IMR-90 (cell line): Measurements from ENCODE around the gene CDK14. TPM values are rescaled to one million over a fixed set of nuclear protein-coding genes. Genes with fewer than 3 reads are reported as not detected.
A peak's percentile ranks its signal among the peaks of the same experiment; 100 is the strongest.

Source experiments
- ATAC-seq: fragments of 200-7000 bp; cut with Tn5 transposase; 2 replicates; pipeline ENCODE4 v1.9.1; 2020; ENCODE audit warnings: low read depth, mild to moderate bottlenecking, moderate library complexity
- BruUV-seq: library from RNA; stranded (reverse); fragments of 400-500 nt; replicated peaks from 2 replicates; lab custom pipeline; 2021; lab: Mats Ljungman, UMichigan
- CTCF ChIA-PET: fragments of 300-600 bp; formaldehyde crosslinking; extraction: SDS; loops from one replicate; lab custom pipeline; 2021; ENCODE audit warnings: antibody characterized with exemption; lab: Yijun Ruan, JAX
- POLR2A ChIA-PET: fragments of 300-600 bp; sonication (Branson Sonifier 250); formaldehyde crosslinking; loops from one replicate; lab custom pipeline; 2022; ENCODE audit warnings: antibody characterized with exemption; ENCODE audit not compliant: unreplicated experiment; lab: Charles Lee
- DNase-seq: peaks from one replicate; pipeline ENCODE4 v3.0.0; 2013
- H2AFZ ChIP-seq: replicated peaks from 2 replicates; pipeline ENCODE3; 2013; ENCODE audit warnings: low read length, mild to moderate bottlenecking; ENCODE audit not compliant: poor library complexity
- H2AK5ac ChIP-seq: 2 replicates; pipeline ENCODE4 v1.6.1; 2013; ENCODE audit warnings: low read depth, low read length, inconsistent platforms
- H2AK9ac ChIP-seq: replicated peaks from 2 replicates; pipeline ENCODE3; 2013; ENCODE audit warnings: mild to moderate bottlenecking, low read depth, low read length, moderate library complexity; ENCODE audit not compliant: poor library complexity
- H2BK120ac ChIP-seq: 2 replicates; pipeline ENCODE4 v1.6.1; 2013; ENCODE audit warnings: low read depth, low read length, inconsistent platforms
- H2BK15ac ChIP-seq: 3 replicates; pipeline ENCODE4 v1.6.1; 2013; ENCODE audit warnings: low read depth, low read length, inconsistent platforms
- H2BK20ac ChIP-seq: 2 replicates; pipeline ENCODE4 v1.6.1; 2013; ENCODE audit warnings: low read depth, mild to moderate bottlenecking, inconsistent platforms, low read length, moderate library complexity
- H2BK5ac ChIP-seq: 2 replicates; pipeline ENCODE4 v1.6.1; 2013; ENCODE audit warnings: mild to moderate bottlenecking, low read depth, low read length, inconsistent platforms; ENCODE audit not compliant: poor library complexity, severe bottlenecking
- H3K14ac ChIP-seq: replicated peaks from 2 replicates; pipeline ENCODE4 v1.6.1; 2013; ENCODE audit warnings: low read depth, low read length, inconsistent platforms
- H3K18ac ChIP-seq: 2 replicates; pipeline ENCODE4 v1.6.1; 2013; ENCODE audit warnings: low read depth, low read length, control low read depth
- H3K23ac ChIP-seq: 2 replicates; pipeline ENCODE4 v1.6.1; 2013; ENCODE audit warnings: low read depth, low read length, inconsistent platforms
- H3K27ac ChIP-seq: 2 replicates; pipeline ENCODE4 v1.5.1; 2013; ENCODE audit warnings: mild to moderate bottlenecking, control low read depth, low read length; ENCODE audit not compliant: insufficient read depth
- H3K27me3 ChIP-seq: 2 replicates; pipeline ENCODE4 v1.6.1; 2013; ENCODE audit warnings: low read length; ENCODE audit not compliant: control insufficient read depth, insufficient read depth
- H3K36me3 ChIP-seq: 2 replicates; pipeline ENCODE4 v1.6.1; 2013; ENCODE audit warnings: low read length, mixed read lengths; ENCODE audit not compliant: control insufficient read depth, insufficient read depth
- H3K4ac ChIP-seq: 2 replicates; pipeline ENCODE4 v1.6.1; 2013; ENCODE audit warnings: low read depth, low read length, inconsistent platforms
- H3K4me1 ChIP-seq: 2 replicates; pipeline ENCODE4 v1.6.1; 2013; ENCODE audit warnings: low read length, mixed read lengths; ENCODE audit not compliant: control insufficient read depth, insufficient read depth
- H3K4me2 ChIP-seq: 2 replicates; pipeline ENCODE4 v1.6.1; 2013; ENCODE audit warnings: low read depth, mild to moderate bottlenecking, control low read depth, low read length, moderate library complexity
- H3K4me3 ChIP-seq: 2 replicates; pipeline ENCODE4 v1.5.1; 2013; ENCODE audit warnings: low read depth, mild to moderate bottlenecking, control low read depth, low read length, moderate library complexity; ENCODE audit not compliant: insufficient read depth
- H3K56ac ChIP-seq: 2 replicates; pipeline ENCODE4 v1.6.1; 2013; ENCODE audit warnings: low read length, inconsistent platforms; ENCODE audit not compliant: insufficient read depth; ENCODE audit errors: extremely low read depth
- H3K79me1 ChIP-seq, 2 experiments: 2 replicates each; pipeline ENCODE4 v1.6.1; 2013; ENCODE audit warnings: low read length in 2 of 2, inconsistent platforms in 1 of 2, low read depth in 1 of 2
- H3K9ac ChIP-seq: 2 replicates; pipeline ENCODE4 v1.6.1; 2013; ENCODE audit warnings: low read depth, low read length, control low read depth
- H3K9me1 ChIP-seq: 2 replicates; pipeline ENCODE4 v1.6.1; 2013; ENCODE audit warnings: low read length, inconsistent platforms; ENCODE audit not compliant: insufficient read depth
- H3K9me3 ChIP-seq: 2 replicates; pipeline ENCODE4 v1.6.1; 2013; ENCODE audit warnings: low read length; ENCODE audit not compliant: control insufficient read depth, insufficient read depth
- H4K20me1 ChIP-seq: 2 replicates; pipeline ENCODE4 v1.6.1; 2013; ENCODE audit warnings: low read length, inconsistent platforms; ENCODE audit not compliant: insufficient read depth
- H4K5ac ChIP-seq: 2 replicates; pipeline ENCODE4 v1.6.1; 2013; ENCODE audit warnings: mild to moderate bottlenecking, low read depth, low read length, control low read depth
- H4K8ac ChIP-seq, 2 experiments: 2 replicates each; pipeline ENCODE4 v1.6.1; 2013; ENCODE audit warnings: low read depth in 2 of 2, low read length in 2 of 2, control low read depth in 1 of 2, inconsistent platforms in 1 of 2
- H4K91ac ChIP-seq: 2 replicates; pipeline ENCODE4 v1.6.1; 2013; ENCODE audit warnings: low read depth, low read length, inconsistent platforms; ENCODE audit not compliant: insufficient read depth
- ELK1 ChIP-seq: fragments of 150-350 bp; IDR thresholded peaks from 2 replicates; pipeline ENCODE4 v1.6.1; 2016; ENCODE audit warnings: low read depth, mild to moderate bottlenecking, low read length, moderate library complexity, borderline replicate concordance
- MAFK ChIP-seq: IDR thresholded peaks from 2 replicates; pipeline ENCODE4 v1.6.1; 2012; ENCODE audit warnings: low read depth, low read length, improper control_type of control experiment
- MXI1 ChIP-seq: IDR thresholded peaks from 2 replicates; pipeline ENCODE4 v1.6.1; 2012; ENCODE audit warnings: low read depth, mild to moderate bottlenecking, low read length, moderate library complexity, borderline replicate concordance
- RFX5 ChIP-seq: IDR thresholded peaks from 2 replicates; pipeline ENCODE4 v1.8.0; 2012; ENCODE audit warnings: low read depth, mild to moderate bottlenecking, low read length, moderate library complexity
- SMC3 ChIP-seq: fragments of 150-350 bp; IDR thresholded peaks from 2 replicates; pipeline ENCODE4 v1.6.1; 2016; ENCODE audit warnings: low read depth, mild to moderate bottlenecking, antibody characterized with exemption, low read length, moderate library complexity
- WGBS, 2 experiments: methylation state at CpG; one replicate each; pipeline versions ENCODE4 v1.1.5 to v1.1.7; 2013; ENCODE audit warnings: missing lambda C conversion rate in 2 of 2; ENCODE audit not compliant: insufficient read length in 1 of 2; ENCODE audit errors: extremely low coverage in 2 of 2; 5-methylcytosine and 5-hydroxymethylcytosine counted together
- dilution Hi-C: fragments of 300-500 bp; cut with HindIII; formaldehyde crosslinking; loops from one replicate; pipeline ENCODE4 v1.14.3; 2018; ENCODE audit warnings: low sequenced_read_pairs; ENCODE audit not compliant: unreplicated experiment
- in situ Hi-C: fragments of 300-500 bp; cut with MboI; formaldehyde crosslinking; loops from 3 replicates; pipeline ENCODE4 v1.14.3; 2019; ENCODE audit warnings: low sequenced_read_pairs, inconsistent platforms, mixed read lengths
- intact Hi-C: fragments of 100-400 bp; cut with micrococcal nuclease; formaldehyde crosslinking; loops from 2 replicates; pipeline ENCODE4 v1.10.0; 2022
- polyA plus RNA-seq, 3 experiments: library from polyadenylated mRNA; depleted of rRNA; stranded (reverse); fragments of >200 nt; gene quantifications; 2 replicates each; pipeline ENCODE4 v1.2.3, GENCODE V29; 2012; ENCODE audit warnings: low replicate concordance in 1 of 3
- total RNA-seq: library from RNA; depleted of rRNA; stranded (reverse); fragments of >200 nt; gene quantifications from 2 replicates; pipeline ENCODE4 v1.2.3, GENCODE V29; 2012

CDK14 gene
- total and polyA plus RNA-seq, 2 of the 4 experiments (the other 2 are of a cell fraction), result 10.1 to 29.6 TPM

GRCh38 chr7:90677486-90678404 lies 81.6 kb downstream of the CDK14 start:
- intact Hi-C loops (no loop called here), dilution Hi-C loops (no loop called here), in situ Hi-C loops (no loop called here)
- Histone ChIP-seq H2BK20ac (no peak overlapping the region), H3K4me2 (no peak overlapping the region), H3K79me1 (peaks cover 19 to 23% of the 10 kb centered on the region in 2 experiments), H3K56ac (no peak overlapping the region), H3K4me3 (no peak overlapping the region), H3K36me3 (no peaks in the 10 kb centered on the region; the same call in 1 of the 2 replicates), H2BK15ac (no peak overlapping the region), H3K4ac (no peak overlapping the region), H3K9ac (no peak overlapping the region), H4K91ac (no peak overlapping the region), H2AK9ac (no peak overlapping the region), H3K9me3 (no peaks in the 10 kb centered on the region), H3K18ac (no peak overlapping the region), H3K27me3 (no peaks in the 10 kb centered on the region), H3K23ac (no peak overlapping the region), H4K20me1 (no peaks in the 10 kb centered on the region), H2BK5ac (no peak overlapping the region), H3K4me1 (peaks cover 9% of the 10 kb centered on the region; the same call in 1 of the 2 replicates), H2AFZ (no peak overlapping the region), H2BK120ac (no peak overlapping the region), H3K14ac (no peak overlapping the region; the same call in 1 of the 2 replicates), H3K27ac (no peak overlapping the region), H4K8ac (0 out of 4 replicates have a peak overlapping the region, but pooled peaks of 1 of the 2 experiments have one; percentile 14), H4K5ac (no peak overlapping the region), H3K9me1 (peaks cover 5% of the 10 kb centered on the region; the same call in 1 of the 2 replicates), H2AK5ac (peak overlapping the region; percentile 23; the same call in 1 of the 2 replicates)
- TF ChIP-seq RFX5 (no peak), ELK1 (no peak), MXI1 (no peak), SMC3 (no peak), MAFK (no peak)
- DNase-seq, result peak; percentile 34
- 6% methylated on average over 3 of the region's 10 CpGs; no CpG with 5 or more reads in 1 of the 2 experiments for WGBS, 2 experiments
- POLR2A ChIA-PET, result no interaction called here
- peak; percentile 56 for ATAC-seq
- no TSS peak for BruUV-seq
- CTCF ChIA-PET, result no interaction called here
